Adrenal gland (tissue), 12 donors: ENCODE data around the gene MRFAP1L1. TPM values are rescaled to one million over a fixed set of nuclear protein-coding genes. Genes with fewer than 3 reads are reported as not detected.
A peak's percentile ranks its signal among the peaks of the same experiment; 100 is the strongest.
"Not testable (repeated sequence)": the region's sequence is repeated elsewhere in the genome, so short reads cannot be mapped to it uniquely, and the experiment has no call there.

Experiments
- DNase-seq, 7 donors: peaks; one replicate each; pipeline ENCODE4 v3.0.0-alpha.2; 2019 to 2020
- H3K27ac ChIP-seq, 5 donors: fragments of 200-600 bp; sonication (generic) in 4 of 5; 1 replicate in 3 of 5; 2 replicates in 2 of 5; pipeline versions ENCODE4 v1.5.1 to v1.8.0; 2016 to 2020; ENCODE audit warnings: mild to moderate bottlenecking in 1 of 5
- H3K27me3 ChIP-seq: fragments of 200-600 bp; 2 replicates; pipeline ENCODE4 v1.8.0; 2021
- H3K36me3 ChIP-seq, 2 donors: fragments of 200-600 bp; replicated peaks in 1 of 2; 1 replicate in 1 of 2; 2 replicates in 1 of 2; pipeline versions ENCODE4 v1.5.1 to v1.8.0; 2018 to 2022
- H3K4me1 ChIP-seq, 2 donors: fragments of 200-600 bp; replicated peaks in 1 of 2; 1 replicate in 1 of 2; 2 replicates in 1 of 2; pipeline versions ENCODE4 v1.5.1 to v1.8.0; 2018 to 2021
- H3K4me3 ChIP-seq, 4 donors: fragments of 200-600 bp; sonication (generic) in 3 of 4; one replicate each; pipeline ENCODE4 v1.5.1; 2016 to 2018
- H3K9me3 ChIP-seq, 3 donors: fragments of 200-600 bp; sonication (generic) in 1 of 3; replicated peaks in 1 of 3; 1 replicate in 2 of 3; 2 replicates in 1 of 3; pipeline versions ENCODE4 v1.5.1 to v1.8.0; 2016 to 2021
- CTCF ChIP-seq, 6 experiments: fragments of 450-650 bp in 4 of 6; fragments of 200-600 bp in 2 of 6; sonication (generic) in 1 of 6; IDR thresholded peaks; 1 replicate in 5 of 6; 2 replicates in 1 of 6; pipeline versions ENCODE4 v1.5.1 to v1.8.0; 2016 to 2021; ENCODE audit warnings: antibody characterized with exemption in 6 of 6, mild to moderate bottlenecking in 2 of 6, moderate library complexity in 1 of 6
- POLR2A ChIP-seq, 2 donors: fragments of 450-650 bp; IDR thresholded peaks; one replicate each; pipeline ENCODE4 v1.6.1; 2017; ENCODE audit warnings: antibody characterized with exemption in 2 of 2, mild to moderate bottlenecking in 2 of 2, moderate library complexity in 1 of 2
- WGBS, 4 donors: extraction: QIAGEN DNeasy Blood & Tissue Kit in 2 of 4; methylation state at CpG; one replicate each; pipeline versions ENCODE4 v1.1.5 to v1.1.7; 2013 to 2017; 5-methylcytosine and 5-hydroxymethylcytosine counted together
- intact Hi-C, 2 donors: fragments of 100-400 bp; cut with DNase I; formaldehyde crosslinking; loops; one replicate each; pipeline versions ENCODE4 v1.14.1 to v1.15.0; 2022 to 2023
- polyA plus RNA-seq, 3 donors: library from polyadenylated mRNA; stranded (reverse); fragments of 200-250 nt in 2 of 3; fragments of 350-450 nt in 1 of 3; fragmentation: Illumina TruSeq in 1 of 3; extraction: RNeasy Lipid Tissue Mini Kit (QIAGEN cat#74804) in 1 of 3; gene quantifications; one replicate each; pipeline ENCODE4 v1.2.3, GENCODE V29; 2013 to 2014
- total RNA-seq, 9 donors: library from RNA; depleted of rRNA in 4 of 9; stranded (reverse); fragments of >200 nt in 4 of 9; fragments of 120-200 nt in 1 of 9; fragmentation: NEBNext Ultra II Directional in 1 of 9; extraction: Animal tissue kit (Norgen Biotek cat#: 25700) in 1 of 9; gene quantifications; one replicate each; pipeline versions ENCODE4 v1.1.0 to v1.2.4, GENCODE V29; 2013 to 2023
- donor health status: healthy with polysubstance abuse.
- donor health status: Bipolar disorder and iron deficiency.
- donor health status: DM: yes; HTN: yes; CAD: no.
- donor health status: DM: no; HTN: no; CAD: no.
- donor health status: DM: no; HTN: no; CAD: no.
- donor health status: DM: yes; HTN: yes; CAD: no.

The MRFAP1L1 gene
- total and polyA plus RNA-seq, 12 donors: 53.0 to 100 (median 63.2) TPM

GRCh38 chr4:6727081-6727942, 17.6 kb upstream of the MRFAP1L1 start:
- Histone ChIP-seq H3K9me3 (no peaks in the 10 kb centered on the region), H3K4me1 (peaks cover 5 to 13% of the 10 kb centered on the region in 2 donors), H3K36me3 (no peaks in the 10 kb centered on the region), H3K4me3 (no peak overlapping the region), H3K27me3 (no peaks in the 10 kb centered on the region), H3K27ac (peak overlapping the region in 1 of 5 donors; percentile 52)
- DNase-seq: peak in 5 of 7 donors; percentile 23 to 53 (median 50)
- intact Hi-C loops: loop anchor here in 1 of 2 donors (10.0 kb wide), 1 partner anchor 47 kb away; no protein-coding TSS in a partner anchor
- TF ChIP-seq POLR2A (IDR thresholded peaks at IDR 0.05) (no peak), CTCF (IDR thresholded peaks at IDR 0.05) (no peak)
- WGBS, 4 donors: 47 to 74% (median 63%) methylated on average over 18 to 30 of the region's 31 CpGs

GRCh38 chr4:6725427-6725961, 15.8 kb upstream of the MRFAP1L1 start:
- intact Hi-C loops: loop anchor here in 1 of 2 donors (10.0 kb wide), 1 partner anchor 49 kb away; no protein-coding TSS in a partner anchor
- Histone ChIP-seq H3K27ac (peak overlapping the region in 1 of 5 donors; percentile 82), H3K4me1 (peaks cover 4 to 12% of the 10 kb centered on the region in 2 donors)
- WGBS, 4 donors: 88 to 91% (median 88%) methylated on average over 16 of the region's 16 CpGs
- not testable (repeated sequence) for H3K36me3 ChIP-seq, DNase-seq, H3K27me3 ChIP-seq, H3K4me3 ChIP-seq, H3K9me3 ChIP-seq

GRCh38 chr4:6724421-6725111, 14.9 kb upstream of the MRFAP1L1 start:
- Histone ChIP-seq H3K36me3 (no peaks in the 10 kb centered on the region), H3K4me3 (no peak overlapping the region), H3K27ac (peak overlapping the region in 4 of 5 donors; percentile 1 to 82 (median 50)), H3K27me3 (no peaks in the 10 kb centered on the region), H3K9me3 (no peaks in the 10 kb centered on the region), H3K4me1 (peaks cover 4 to 17% of the 10 kb centered on the region in 2 donors)
- intact Hi-C loops: loop anchor here (5.0 to 10.0 kb wide), 3 partner anchors 50 to 353 kb away; no protein-coding TSS in a partner anchor
- TF ChIP-seq POLR2A (IDR thresholded peaks at IDR 0.05) (peak in 1 of 2 donors; percentile 28), CTCF (IDR thresholded peaks at IDR 0.05) (no peak)
- WGBS, 4 donors: 42 to 74% (median 44%) methylated on average over 11 to 21 of the region's 21 CpGs
- DNase-seq: peak; percentile 71 to 90 (median 84)

- H3K36me3 ChIP-seq: no peaks in the 10 kb centered on the region
- no peak overlapping the region for H3K4me3 ChIP-seq
- 89 to 94% (median 92%) methylated on average over 6 to 8 of the region's 8 CpGs for WGBS, 4 donors
- H3K9me3 ChIP-seq: no peaks in the 10 kb centered on the region
- intact Hi-C loops: loop anchor here (5.0 to 10.0 kb wide), 3 partner anchors 51 to 353 kb away; no protein-coding TSS in a partner anchor
- H3K4me1 ChIP-seq: peaks cover 4 to 17% of the 10 kb centered on the region in 2 donors
- DNase-seq: peak in 1 of 7 donors; percentile 22
- H3K27me3 ChIP-seq: no peaks in the 10 kb centered on the region
- TF ChIP-seq CTCF (IDR thresholded peaks at IDR 0.05): no peak
- H3K27ac ChIP-seq: peak overlapping the region in 3 of 5 donors; percentile 26 to 82 (median 74)
Observed at GRCh38 chr4:6723851-6724250, 14.2 kb upstream of the MRFAP1L1 start.
